IMR-90 (cell line): ENCODE measurements around the gene CCL27. TPM values are rescaled to one million over a fixed set of nuclear protein-coding genes. Genes with fewer than 3 reads are reported as not detected.

ENCODE experiments used
- ATAC-seq: fragments of 200-7000 bp; cut with Tn5 transposase; 2 replicates; pipeline ENCODE4 v1.9.1; 2020; ENCODE audit warnings: low read depth, mild to moderate bottlenecking, moderate library complexity
- BruUV-seq: library from RNA; stranded (reverse); fragments of 400-500 nt; replicated peaks from 2 replicates; lab custom pipeline; 2021; lab: Mats Ljungman, UMichigan
- CTCF ChIA-PET: fragments of 300-600 bp; formaldehyde crosslinking; extraction: SDS; loops from one replicate; lab custom pipeline; 2021; ENCODE audit warnings: antibody characterized with exemption; lab: Yijun Ruan, JAX
- POLR2A ChIA-PET: fragments of 300-600 bp; sonication (Branson Sonifier 250); formaldehyde crosslinking; loops from one replicate; lab custom pipeline; 2022; ENCODE audit warnings: antibody characterized with exemption; ENCODE audit not compliant: unreplicated experiment; lab: Charles Lee
- DNase-seq: peaks from one replicate; pipeline ENCODE4 v3.0.0; 2013
- H2AFZ ChIP-seq: replicated peaks from 2 replicates; pipeline ENCODE3; 2013; ENCODE audit warnings: low read length, mild to moderate bottlenecking; ENCODE audit not compliant: poor library complexity
- H2AK5ac ChIP-seq: 2 replicates; pipeline ENCODE4 v1.6.1; 2013; ENCODE audit warnings: low read depth, low read length, inconsistent platforms
- H2AK9ac ChIP-seq: replicated peaks from 2 replicates; pipeline ENCODE3; 2013; ENCODE audit warnings: mild to moderate bottlenecking, low read depth, low read length, moderate library complexity; ENCODE audit not compliant: poor library complexity
- H2BK120ac ChIP-seq: 2 replicates; pipeline ENCODE4 v1.6.1; 2013; ENCODE audit warnings: low read depth, low read length, inconsistent platforms
- H2BK15ac ChIP-seq: 3 replicates; pipeline ENCODE4 v1.6.1; 2013; ENCODE audit warnings: low read depth, low read length, inconsistent platforms
- H2BK20ac ChIP-seq: 2 replicates; pipeline ENCODE4 v1.6.1; 2013; ENCODE audit warnings: low read depth, mild to moderate bottlenecking, inconsistent platforms, low read length, moderate library complexity
- H2BK5ac ChIP-seq: 2 replicates; pipeline ENCODE4 v1.6.1; 2013; ENCODE audit warnings: mild to moderate bottlenecking, low read depth, low read length, inconsistent platforms; ENCODE audit not compliant: poor library complexity, severe bottlenecking
- H3K14ac ChIP-seq: replicated peaks from 2 replicates; pipeline ENCODE4 v1.6.1; 2013; ENCODE audit warnings: low read depth, low read length, inconsistent platforms
- H3K18ac ChIP-seq: 2 replicates; pipeline ENCODE4 v1.6.1; 2013; ENCODE audit warnings: low read depth, low read length, control low read depth
- H3K23ac ChIP-seq: 2 replicates; pipeline ENCODE4 v1.6.1; 2013; ENCODE audit warnings: low read depth, low read length, inconsistent platforms
- H3K27ac ChIP-seq: 2 replicates; pipeline ENCODE4 v1.5.1; 2013; ENCODE audit warnings: mild to moderate bottlenecking, control low read depth, low read length; ENCODE audit not compliant: insufficient read depth
- H3K27me3 ChIP-seq: 2 replicates; pipeline ENCODE4 v1.6.1; 2013; ENCODE audit warnings: low read length; ENCODE audit not compliant: control insufficient read depth, insufficient read depth
- H3K36me3 ChIP-seq: 2 replicates; pipeline ENCODE4 v1.6.1; 2013; ENCODE audit warnings: low read length, mixed read lengths; ENCODE audit not compliant: control insufficient read depth, insufficient read depth
- H3K4ac ChIP-seq: 2 replicates; pipeline ENCODE4 v1.6.1; 2013; ENCODE audit warnings: low read depth, low read length, inconsistent platforms
- H3K4me1 ChIP-seq: 2 replicates; pipeline ENCODE4 v1.6.1; 2013; ENCODE audit warnings: low read length, mixed read lengths; ENCODE audit not compliant: control insufficient read depth, insufficient read depth
- H3K4me2 ChIP-seq: 2 replicates; pipeline ENCODE4 v1.6.1; 2013; ENCODE audit warnings: low read depth, mild to moderate bottlenecking, control low read depth, low read length, moderate library complexity
- H3K4me3 ChIP-seq: 2 replicates; pipeline ENCODE4 v1.5.1; 2013; ENCODE audit warnings: low read depth, mild to moderate bottlenecking, control low read depth, low read length, moderate library complexity; ENCODE audit not compliant: insufficient read depth
- H3K56ac ChIP-seq: 2 replicates; pipeline ENCODE4 v1.6.1; 2013; ENCODE audit warnings: low read length, inconsistent platforms; ENCODE audit not compliant: insufficient read depth; ENCODE audit errors: extremely low read depth
- H3K79me1 ChIP-seq, 2 experiments: 2 replicates each; pipeline ENCODE4 v1.6.1; 2013; ENCODE audit warnings: low read length in 2 of 2, inconsistent platforms in 1 of 2, low read depth in 1 of 2
- H3K9ac ChIP-seq: 2 replicates; pipeline ENCODE4 v1.6.1; 2013; ENCODE audit warnings: low read depth, low read length, control low read depth
- H3K9me1 ChIP-seq: 2 replicates; pipeline ENCODE4 v1.6.1; 2013; ENCODE audit warnings: low read length, inconsistent platforms; ENCODE audit not compliant: insufficient read depth
- H3K9me3 ChIP-seq: 2 replicates; pipeline ENCODE4 v1.6.1; 2013; ENCODE audit warnings: low read length; ENCODE audit not compliant: control insufficient read depth, insufficient read depth
- H4K20me1 ChIP-seq: 2 replicates; pipeline ENCODE4 v1.6.1; 2013; ENCODE audit warnings: low read length, inconsistent platforms; ENCODE audit not compliant: insufficient read depth
- H4K5ac ChIP-seq: 2 replicates; pipeline ENCODE4 v1.6.1; 2013; ENCODE audit warnings: mild to moderate bottlenecking, low read depth, low read length, control low read depth
- H4K8ac ChIP-seq, 2 experiments: 2 replicates each; pipeline ENCODE4 v1.6.1; 2013; ENCODE audit warnings: low read depth in 2 of 2, low read length in 2 of 2, control low read depth in 1 of 2, inconsistent platforms in 1 of 2
- H4K91ac ChIP-seq: 2 replicates; pipeline ENCODE4 v1.6.1; 2013; ENCODE audit warnings: low read depth, low read length, inconsistent platforms; ENCODE audit not compliant: insufficient read depth
- CEBPB ChIP-seq: IDR thresholded peaks from 2 replicates; pipeline ENCODE4 v1.6.1; 2012; ENCODE audit warnings: low read depth, low read length, improper control_type of control experiment
- MAFK ChIP-seq: IDR thresholded peaks from 2 replicates; pipeline ENCODE4 v1.6.1; 2012; ENCODE audit warnings: low read depth, low read length, improper control_type of control experiment
- MXI1 ChIP-seq: IDR thresholded peaks from 2 replicates; pipeline ENCODE4 v1.6.1; 2012; ENCODE audit warnings: low read depth, mild to moderate bottlenecking, low read length, moderate library complexity, borderline replicate concordance
- RAD21 ChIP-seq: IDR thresholded peaks from 2 replicates; pipeline ENCODE4 v1.6.1; 2012; ENCODE audit warnings: low read length, improper control_type of control experiment
- WGBS, 2 experiments: methylation state at CpG; one replicate each; pipeline versions ENCODE4 v1.1.5 to v1.1.7; 2013; ENCODE audit warnings: missing lambda C conversion rate in 2 of 2; ENCODE audit not compliant: insufficient read length in 1 of 2; ENCODE audit errors: extremely low coverage in 2 of 2; 5-methylcytosine and 5-hydroxymethylcytosine counted together
- dilution Hi-C: fragments of 300-500 bp; cut with HindIII; formaldehyde crosslinking; loops from one replicate; pipeline ENCODE4 v1.14.3; 2018; ENCODE audit warnings: low sequenced_read_pairs; ENCODE audit not compliant: unreplicated experiment
- in situ Hi-C: fragments of 300-500 bp; cut with MboI; formaldehyde crosslinking; loops from 3 replicates; pipeline ENCODE4 v1.14.3; 2019; ENCODE audit warnings: low sequenced_read_pairs, inconsistent platforms, mixed read lengths
- intact Hi-C: fragments of 100-400 bp; cut with micrococcal nuclease; formaldehyde crosslinking; loops from 2 replicates; pipeline ENCODE4 v1.10.0; 2022
- polyA plus RNA-seq, 3 experiments: library from polyadenylated mRNA; depleted of rRNA; stranded (reverse); fragments of >200 nt; gene quantifications; 2 replicates each; pipeline ENCODE4 v1.2.3, GENCODE V29; 2012; ENCODE audit warnings: low replicate concordance in 1 of 3
- total RNA-seq: library from RNA; depleted of rRNA; stranded (reverse); fragments of >200 nt; gene quantifications from 2 replicates; pipeline ENCODE4 v1.2.3, GENCODE V29; 2012

CCL27 gene
- total and polyA plus RNA-seq, 2 of the 4 experiments (the other 2 are of a cell fraction) = 0.18 to 0.26 TPM

GRCh38 chr9:34675869-34676268 is 13.4 kb upstream of the CCL27 start:
- Histone ChIP-seq H2AK5ac (no peak overlapping the region), H3K23ac (no peak overlapping the region), H3K18ac (no peak overlapping the region), H3K9ac (no peak overlapping the region), H3K79me1 (peaks cover 15 to 17% of the 10 kb centered on the region in 2 experiments), H3K27me3 (no peaks in the 10 kb centered on the region), H4K5ac (no peak overlapping the region), H3K36me3 (peaks cover 2% of the 10 kb centered on the region), H3K4ac (no peak overlapping the region), H2BK5ac (no peak overlapping the region), H3K4me3 (no peak overlapping the region), H3K56ac (no peak overlapping the region), H2BK15ac (no peak overlapping the region), H2AK9ac (no peak overlapping the region), H3K27ac (no peak overlapping the region), H3K4me2 (no peak overlapping the region), H3K4me1 (no peaks in the 10 kb centered on the region), H4K8ac (no peak overlapping the region), H3K9me1 (no peaks in the 10 kb centered on the region), H2AFZ (no peak overlapping the region), H4K91ac (no peak overlapping the region), H2BK20ac (no peak overlapping the region), H3K9me3 (no peaks in the 10 kb centered on the region), H4K20me1 (no peaks in the 10 kb centered on the region), H3K14ac (no peak overlapping the region), H2BK120ac (no peak overlapping the region)
- BruUV-seq = no TSS peak
- TF ChIP-seq RAD21 (no peak), CEBPB (peak; percentile 1; the same call in 1 of the 2 replicates), MAFK (no peak), MXI1 (no peak)
- CTCF ChIA-PET = interaction anchor here (3.3 kb wide), 1 partner anchor 27 kb away, joined by 16 read pairs; no protein-coding TSS in a partner anchor
- WGBS, 2 experiments = 100% methylated on average over 1 of the region's 2 CpGs; no CpG with 5 or more reads in 1 of the 2 experiments
- in situ Hi-C loops = no loop called here
- no peak for DNase-seq
- dilution Hi-C loops = no loop called here
- no peak; the same call in 1 of the 2 replicates for ATAC-seq
- POLR2A ChIA-PET = no interaction called here
- intact Hi-C loops = loop anchor here (1.0 kb wide), 1 partner anchor 26 kb away; no protein-coding TSS in a partner anchor
